H1 (cell line): ENCODE measurements around the gene WNK4. TPM values are rescaled to one million over a fixed set of nuclear protein-coding genes. Genes with fewer than 3 reads are reported as not detected.

Experiments used
- CTCF ChIA-PET: fragments of 300-600 bp; sonication (Branson Sonifier 250); formaldehyde crosslinking; loops from one replicate; lab custom pipeline; 2021; ENCODE audit not compliant: partially characterized antibody; lab: Charles Lee
- POLR2A ChIA-PET: fragments of 300-600 bp; sonication (Branson Sonifier 250); formaldehyde crosslinking; loops from one replicate; lab custom pipeline; 2021; ENCODE audit warnings: inconsistent platforms; ENCODE audit not compliant: partially characterized antibody; lab: Charles Lee
- DNase-seq, 2 experiments: peaks; one replicate each; pipeline versions ENCODE4 v3.0.0 to v3.0.0-alpha.2; 2010 to 2022; ENCODE audit warnings: low spot score in 2 of 2, low read depth in 1 of 2, mixed read lengths in 1 of 2
- FAIRE-seq: peaks from 2 replicates; lab custom pipeline; 2011; peaks lifted over from hg19 to GRCh38; lab: Jason Lieb, UNC
- H2AFZ ChIP-seq: 2 replicates; pipeline ENCODE4 v1.8.1; 2012; ENCODE audit warnings: low read length, inconsistent platforms
- H2AK5ac ChIP-seq: 2 replicates; pipeline ENCODE4 v1.6.1; 2013; ENCODE audit warnings: low read depth, low read length
- H2BK120ac ChIP-seq: replicated peaks from 2 replicates; pipeline ENCODE3; 2013; ENCODE audit warnings: low read depth, low read length, inconsistent platforms
- H2BK12ac ChIP-seq: 2 replicates; pipeline ENCODE4 v1.6.1; 2013; ENCODE audit warnings: low read depth, low read length
- H2BK15ac ChIP-seq: 2 replicates; pipeline ENCODE4 v1.6.1; 2013; ENCODE audit warnings: low read length
- H2BK20ac ChIP-seq: 2 replicates; pipeline ENCODE4 v1.6.1; 2013; ENCODE audit warnings: low read length
- H2BK5ac ChIP-seq: 2 replicates; pipeline ENCODE4 v1.6.1; 2013; ENCODE audit warnings: low read depth, low read length
- H3K14ac ChIP-seq: 2 replicates; pipeline ENCODE4 v1.6.1; 2013; ENCODE audit warnings: inconsistent platforms; ENCODE audit not compliant: insufficient read length
- H3K18ac ChIP-seq: 2 replicates; pipeline ENCODE4 v1.6.1; 2013; ENCODE audit warnings: low read length; ENCODE audit errors: extremely low read depth
- H3K23ac ChIP-seq: 2 replicates; pipeline ENCODE4 v1.6.1; 2013; ENCODE audit warnings: inconsistent platforms; ENCODE audit not compliant: insufficient read length
- H3K23me2 ChIP-seq: 2 replicates; pipeline ENCODE4 v1.6.1; 2013; ENCODE audit warnings: low read depth, low read length
- H3K27ac ChIP-seq: 2 replicates; pipeline ENCODE4 v1.6.1; 2011; ENCODE audit warnings: low read depth, low read length, inconsistent platforms
- H3K27me3 ChIP-seq, 4 experiments: replicated peaks in 1 of 4; 1 replicate in 1 of 4; 2 replicates in 3 of 4; pipeline versions ENCODE4 v1.6.1 to v1.8.1; 2011 to 2013; ENCODE audit warnings: low read length in 3 of 4, mild to moderate bottlenecking in 3 of 4, inconsistent platforms in 2 of 4, mixed read lengths in 2 of 4, moderate library complexity in 1 of 4; ENCODE audit not compliant: control insufficient read depth in 3 of 4, insufficient read depth in 3 of 4; ENCODE audit errors: extremely low read depth in 1 of 4
- H3K36me3 ChIP-seq, 4 experiments: 2 replicates each; pipeline versions ENCODE4 v1.6.1 to v1.8.1; 2011 to 2013; ENCODE audit warnings: mild to moderate bottlenecking in 4 of 4, low read length in 3 of 4, moderate library complexity in 2 of 4, control low read depth in 1 of 4, inconsistent platforms in 1 of 4; ENCODE audit not compliant: insufficient read depth in 4 of 4, control insufficient read depth in 2 of 4
- H3K4ac ChIP-seq: replicated peaks from 2 replicates; pipeline ENCODE3; 2013; ENCODE audit warnings: low read length, low read depth, mixed read lengths, inconsistent platforms; ENCODE audit not compliant: insufficient read length
- H3K4me1 ChIP-seq, 4 experiments: replicated peaks in 1 of 4; 1 replicate in 1 of 4; 2 replicates in 3 of 4; pipeline versions ENCODE4 v1.6.1 to v1.8.1; 2011 to 2013; ENCODE audit warnings: low read length in 3 of 4, inconsistent platforms in 2 of 4, mixed read lengths in 1 of 4; ENCODE audit not compliant: insufficient read depth in 4 of 4, control insufficient read depth in 3 of 4
- H3K4me2 ChIP-seq, 2 experiments: 2 replicates each; pipeline versions ENCODE4 v1.6.1 to v1.8.1; 2011 to 2013; ENCODE audit warnings: low read depth in 2 of 2, low read length in 2 of 2, control low read depth in 1 of 2, inconsistent platforms in 1 of 2, mild to moderate bottlenecking in 1 of 2; ENCODE audit not compliant: insufficient read depth in 1 of 2
- H3K4me3 ChIP-seq, 4 experiments: fragments of 200-600, 300-600 bp in 1 of 4; sonication (generic), shearing (Covaris generic), sonication (Bioruptor Twin) in 1 of 4; 2 replicates each; pipeline versions ENCODE4 v1.5.1 to v1.8.1; 2011 to 2016; ENCODE audit warnings: low read length in 4 of 4, low read depth in 3 of 4, control low read depth in 2 of 4, inconsistent platforms in 2 of 4, mild to moderate bottlenecking in 2 of 4, mixed read lengths in 1 of 4, moderate library complexity in 1 of 4; ENCODE audit not compliant: insufficient read depth in 2 of 4; ENCODE audit errors: extremely low read depth in 1 of 4
- H3K56ac ChIP-seq: replicated peaks from 2 replicates; pipeline ENCODE3; 2013; ENCODE audit warnings: low read depth, mild to moderate bottlenecking, mixed read lengths, low read length, inconsistent platforms; ENCODE audit not compliant: insufficient read length
- H3K79me1 ChIP-seq: 2 replicates; pipeline ENCODE4 v1.6.1; 2013; ENCODE audit warnings: low read depth, low read length, control low read depth
- H3K79me2 ChIP-seq, 2 experiments: 2 replicates each; pipeline versions ENCODE4 v1.6.1 to v1.8.1; 2012 to 2013; ENCODE audit warnings: low read length in 2 of 2, mild to moderate bottlenecking in 2 of 2, inconsistent platforms in 1 of 2; ENCODE audit not compliant: insufficient read depth in 2 of 2, control insufficient read depth in 1 of 2
- H3K9ac ChIP-seq, 4 experiments: replicated peaks in 1 of 4; 1 replicate in 1 of 4; 2 replicates in 3 of 4; pipeline versions ENCODE4 v1.6.1 to v1.8.1; 2011 to 2013; ENCODE audit warnings: low read depth in 3 of 4, low read length in 3 of 4, control low read depth in 2 of 4, mild to moderate bottlenecking in 2 of 4, moderate library complexity in 2 of 4, inconsistent platforms in 1 of 4; ENCODE audit errors: extremely low read depth in 1 of 4
- H3K9me3 ChIP-seq, 2 experiments: 2 replicates each; pipeline versions ENCODE4 v1.6.1 to v1.8.1; 2012 to 2013; ENCODE audit warnings: mild to moderate bottlenecking in 2 of 2, moderate library complexity in 2 of 2, control low read depth in 1 of 2, inconsistent platforms in 1 of 2, low read depth in 1 of 2, low read length in 1 of 2, mixed read lengths in 1 of 2; ENCODE audit not compliant: insufficient read depth in 2 of 2
- H4K20me1 ChIP-seq, 2 experiments: replicated peaks in 1 of 2; 2 replicates each; pipeline versions ENCODE3 to v1.8.1; 2011 to 2013; ENCODE audit warnings: inconsistent platforms in 2 of 2, low read length in 2 of 2, mild to moderate bottlenecking in 1 of 2; ENCODE audit not compliant: insufficient read depth in 2 of 2, control insufficient read depth in 1 of 2
- H4K5ac ChIP-seq: 2 replicates; pipeline ENCODE4 v1.6.1; 2013; ENCODE audit warnings: low read length, low read depth, mixed read lengths, inconsistent platforms; ENCODE audit not compliant: insufficient read length
- H4K8ac ChIP-seq: 2 replicates; pipeline ENCODE4 v1.8.0; 2013; ENCODE audit warnings: mild to moderate bottlenecking, moderate library complexity, low read length, inconsistent platforms; ENCODE audit not compliant: insufficient read depth; ENCODE audit errors: extremely low read depth
- H4K91ac ChIP-seq: replicated peaks from 2 replicates; pipeline ENCODE3; 2013; ENCODE audit warnings: low read length, mixed read lengths, inconsistent platforms; ENCODE audit not compliant: insufficient read length
- ATF3 ChIP-seq: IDR thresholded peaks from 2 replicates; pipeline ENCODE4 v1.6.1; 2011; ENCODE audit warnings: low read depth, mild to moderate bottlenecking, low read length; ENCODE audit not compliant: insufficient read depth
- CTBP2 ChIP-seq: IDR thresholded peaks from 2 replicates; pipeline ENCODE4 v1.7.0; 2011; ENCODE audit warnings: borderline replicate concordance, mild to moderate bottlenecking, moderate library complexity, mixed read lengths, low read length; ENCODE audit not compliant: insufficient read depth, insufficient read length
- KDM4A ChIP-seq: IDR thresholded peaks from one replicate; pipeline ENCODE4 v1.7.1; 2012; ENCODE audit warnings: low read depth, mild to moderate bottlenecking, moderate library complexity, low read length, inconsistent platforms; ENCODE audit not compliant: severe bottlenecking
- PHF8 ChIP-seq: fragments of 200-600 bp; sonication (generic); conservative IDR thresholded peaks from 2 replicates; pipeline ENCODE4 v1.7.1; 2012; ENCODE audit warnings: low read depth, mild to moderate bottlenecking, inconsistent platforms, low read length, moderate library complexity
- RAD21 ChIP-seq, 2 experiments: IDR thresholded peaks in 1 of 2; conservative IDR thresholded peaks in 1 of 2; 2 replicates each; pipeline ENCODE4 v1.6.1; 2011; ENCODE audit warnings: low read depth in 2 of 2, low read length in 2 of 2, improper control_type of control experiment in 1 of 2, inconsistent platforms in 1 of 2, mild to moderate bottlenecking in 1 of 2, moderate library complexity in 1 of 2
- RFX5 ChIP-seq: IDR thresholded peaks from 2 replicates; pipeline ENCODE4 v1.6.1; 2011; ENCODE audit warnings: low read depth, low read length, improper control_type of control experiment, borderline replicate concordance
- RNF2 ChIP-seq: fragments of 200-900, 300-1000 bp; sonication (generic); IDR thresholded peaks from 2 replicates; pipeline ENCODE4 v1.7.1; 2016; ENCODE audit warnings: borderline replicate concordance, low read depth, mild to moderate bottlenecking, antibody characterized with exemption, low read length; ENCODE audit not compliant: poor library complexity, severe bottlenecking; ENCODE audit errors: missing control alignments
- SIRT6 ChIP-seq: IDR thresholded peaks from one replicate; pipeline ENCODE4 v1.7.1; 2012; ENCODE audit warnings: low read length, inconsistent platforms
- SP2 ChIP-seq: IDR thresholded peaks from 2 replicates; pipeline ENCODE4 v1.6.1; 2012; ENCODE audit warnings: mild to moderate bottlenecking, low read length, inconsistent platforms
- TEAD4 ChIP-seq: IDR thresholded peaks from 2 replicates; pipeline ENCODE4 v1.6.1; 2012; ENCODE audit warnings: low read depth, low read length, inconsistent platforms, mixed read lengths
- USF2 ChIP-seq: IDR thresholded peaks from 2 replicates; pipeline ENCODE4 v1.6.1; 2011; ENCODE audit warnings: low read length, improper control_type of control experiment
- WGBS, 2 experiments: shearing (Covaris generic) in 1 of 2; methylation state at CpG; one replicate each; pipeline versions ENCODE4 v1.1.6 to v1.1.7; 2013 to 2015; ENCODE audit warnings: low lambda C conversion rate in 2 of 2, mixed read lengths in 2 of 2, inconsistent platforms in 1 of 2, low coverage in 1 of 2, missing lambda C conversion rate in 1 of 2; ENCODE audit not compliant: insufficient replicate concordance in 2 of 2, insufficient coverage in 1 of 2, insufficient read length in 1 of 2; ENCODE audit errors: extremely low coverage in 1 of 2, missing lambda C conversion rate in 1 of 2; 5-methylcytosine and 5-hydroxymethylcytosine counted together
- polyA plus RNA-seq, 7 experiments: library from polyadenylated mRNA; depleted of rRNA in 3 of 7; stranded (reverse) in 5 of 7; unstranded in 2 of 7; fragments of >200 nt in 5 of 7; fragments of 200-250 nt in 2 of 7; gene quantifications; 1 replicate in 5 of 7; 2 replicates in 1 of 7; 4 replicates in 1 of 7; pipeline versions ENCODE4 v1.2.1 to v1.2.3, GENCODE V29; 2011 to 2013; ENCODE audit warnings: missing spikeins in 2 of 7, mixed read lengths in 2 of 7
- total RNA-seq: library from RNA; stranded (reverse); fragmentation: NEBNext Ultra II Directional; extraction: Animal tissue kit (Norgen Biotek cat#: 25700); gene quantifications from 2 replicates; pipeline ENCODE4 v1.2.1, GENCODE V29; 2021

Gene WNK4
- total and polyA plus RNA-seq, 2 of the 8 experiments (the other 6 are each of a cell fraction or from before 2014, with no cell fraction given): 0.21 to 1.7 TPM

DNA sequence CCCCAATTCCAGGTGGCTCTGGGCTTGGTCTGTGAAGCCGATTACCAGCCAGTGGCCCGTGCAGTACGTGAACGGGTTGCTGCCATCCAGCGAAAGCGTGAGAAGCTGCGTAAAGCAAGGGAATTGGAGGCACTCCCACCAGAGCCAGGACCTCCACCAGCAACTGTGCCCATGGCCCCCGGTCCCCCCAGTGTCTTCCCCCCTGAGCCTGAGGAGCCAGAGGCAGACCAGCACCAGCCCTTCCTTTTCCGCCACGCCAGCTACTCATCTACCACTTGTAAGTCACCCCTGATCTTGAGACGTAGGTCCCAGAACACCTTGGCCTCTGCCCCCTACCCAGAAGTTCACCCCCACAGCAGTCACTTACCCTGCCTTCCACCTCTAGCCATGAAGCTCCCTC is 6.9 kb downstream of the WNK4 start:
- 87% methylated on average over 11 of the region's 11 CpGs; no CpG with 5 or more reads in 1 of the 2 experiments for WGBS, 2 experiments
- H3K23me2 ChIP-seq: no peaks in the 10 kb centered on the region
- TF ChIP-seq USF2 (no peak), RNF2 (no peak), SP2 (no peak), RFX5 (no peak), RAD21 (IDR thresholded peaks at IDR 0.05 in 1 of 2, conservative IDR thresholded peaks at IDR 0.05 in 1 of 2; ENCODE audit: low read depth in 2 of 2, low read length in 2 of 2) (no peak), TEAD4 (no peak), KDM4A (no peak), SIRT6 (no peak), CTBP2 (no peak), PHF8 (no peak), ATF3 (no peak)

More for the DNA sequence above, 6.9 kb downstream of the WNK4 start:
- FAIRE-seq (no peak), DNase-seq (no peak)
- CTCF ChIA-PET: interaction anchor here (0.7 to 1.1 kb wide), 2 partner anchors 24 to 104 kb away, joined by 3 to 6 read pairs; no protein-coding TSS in a partner anchor
- Histone ChIP-seq H2BK15ac (no peak overlapping the region), H3K56ac (no peak overlapping the region), H2BK12ac (no peak overlapping the region), H4K91ac (no peak overlapping the region), H3K27ac (no peak overlapping the region), H3K9me3 (no peaks in the 10 kb centered on the region), H3K27me3 (peaks cover 0 to 13% (median 5%) of the 10 kb centered on the region in 4 experiments; a peak in 2 of 7 replicates), H2BK5ac (no peak overlapping the region), H3K9ac (no peak overlapping the region), H3K79me2 (no peaks in the 10 kb centered on the region), H4K5ac (no peak overlapping the region), H3K4ac (no peak overlapping the region), H3K4me1 (peaks cover 0 to 5% (median 0%) of the 10 kb centered on the region in 4 experiments; a peak in 1 of 7 replicates), H3K18ac (no peak overlapping the region), H3K4me2 (no peak overlapping the region), H4K8ac (peak overlapping the region; percentile 28; the same call in 1 of the 2 replicates), H3K14ac (no peak overlapping the region), H3K79me1 (no peaks in the 10 kb centered on the region), H3K4me3 (no peak overlapping the region), H4K20me1 (no peaks in the 10 kb centered on the region), H2AK5ac (no peak overlapping the region), H2BK20ac (no peak overlapping the region), H3K23ac (no peak overlapping the region), H2AFZ (no peak overlapping the region), H2BK120ac (no peak overlapping the region), H3K36me3 (no peaks in the 10 kb centered on the region)
- POLR2A ChIA-PET: interaction anchor here (1.1 to 2.3 kb wide), 4 partner anchors 9 to 15 kb away, joined by 3 to 9 read pairs (median 4); partner anchors contain the start of genes CNTD1, COA3 and VPS25
